ENCODE measurements around the gene CNGA3. TPM values are rescaled to one million over a fixed set of nuclear protein-coding genes. Genes with fewer than 3 reads are reported as not detected.

The CNGA3 gene
- total RNA-seq, 2 experiments from 2014 or later = not detected

GRCh38 chr2:98369710-98370239 lies 23.5 kb downstream of the CNGA3 start:
- Histone ChIP-seq H3K9me2 (ENCODE audit: insufficient read depth, low read length) (no peaks in the 10 kb centered on the region), H3K4me2 (ENCODE audit: low read length) (no peak overlapping the region), H3K4me1 (ENCODE audit: insufficient read depth, low read length, poor library complexity, severe bottlenecking) (no peaks in the 10 kb centered on the region), H3K79me2 (ENCODE audit: insufficient read depth, low read depth, low read length) (no peaks in the 10 kb centered on the region), H2AFZ (ENCODE audit: low read length) (no peak overlapping the region), H3K27ac (ENCODE audit: low read depth, low read length, poor library complexity, severe bottlenecking) (no peak overlapping the region), H3K36me3 (ENCODE audit: insufficient read depth, low read length) (no peaks in the 10 kb centered on the region), H3K4me3 (ENCODE audit: low read depth, low read length, poor library complexity, severe bottlenecking) (no peak overlapping the region), H3K9me3 (ENCODE audit: low read length) (no peaks in the 10 kb centered on the region), H4K20me1 (ENCODE audit: insufficient read depth, low read length) (no peaks in the 10 kb centered on the region)
- DNase-seq (ENCODE audit: low spot score) = no peak
- intact Hi-C loops (cut with micrococcal nuclease; ENCODE audit: unreplicated experiment) = no loop called here
- ChIA-PET CTCF (ENCODE audit: unreplicated experiment) (no interaction called here), POLR2A (interaction anchor here (0.8 kb wide), 1 partner anchor 8 kb away, joined by 3 read pairs; no protein-coding TSS in a partner anchor)
- no TSS peak for BruUV-seq (replicated peaks)
- no peak for TF ChIP-seq EZH2phosphoT487 (IDR thresholded peaks at IDR 0.05; ENCODE audit: borderline replicate concordance, low read depth, low read length)
- TF ChIP-seq CTCF (conservative IDR thresholded peaks at IDR 0.05; ENCODE audit: low read length) = no peak

GRCh38 chr2:98372121-98372520 lies 25.9 kb downstream of the CNGA3 start:
- DNase-seq (ENCODE audit: low spot score) = no peak
- H3K4me1 ChIP-seq (ENCODE audit: insufficient read depth, low read length, poor library complexity, severe bottlenecking) = no peaks in the 10 kb centered on the region
- ChIA-PET CTCF (ENCODE audit: unreplicated experiment) (no interaction called here), POLR2A (interaction anchor here (0.6 kb wide), 1 partner anchor 14 kb away, joined by 3 read pairs; no protein-coding TSS in a partner anchor)
- no peak overlapping the region for H3K27ac ChIP-seq (ENCODE audit: low read depth, low read length, poor library complexity, severe bottlenecking)
- TF ChIP-seq EZH2phosphoT487 (IDR thresholded peaks at IDR 0.05; ENCODE audit: borderline replicate concordance, low read depth, low read length) (no peak), CTCF (conservative IDR thresholded peaks at IDR 0.05; ENCODE audit: low read length) (no peak)
- no peaks in the 10 kb centered on the region for H4K20me1 ChIP-seq (ENCODE audit: insufficient read depth, low read length)
- no peak overlapping the region for H3K4me3 ChIP-seq (ENCODE audit: low read depth, low read length, poor library complexity, severe bottlenecking)
- intact Hi-C loops (cut with micrococcal nuclease; ENCODE audit: unreplicated experiment) = no loop called here
- no peaks in the 10 kb centered on the region for H3K36me3 ChIP-seq (ENCODE audit: insufficient read depth, low read length)
- H2AFZ ChIP-seq (ENCODE audit: low read length) = no peak overlapping the region
- H3K9me3 ChIP-seq (ENCODE audit: low read length) = no peaks in the 10 kb centered on the region
- no peaks in the 10 kb centered on the region for H3K9me2 ChIP-seq (ENCODE audit: insufficient read depth, low read length)
- H3K4me2 ChIP-seq (ENCODE audit: low read length) = no peak overlapping the region
- no peaks in the 10 kb centered on the region for H3K79me2 ChIP-seq (ENCODE audit: insufficient read depth, low read depth, low read length)
- no TSS peak for BruUV-seq (replicated peaks)

GRCh38 chr2:98372579-98372978 lies 26.3 kb downstream of the CNGA3 start:
- ChIA-PET POLR2A (no interaction called here), CTCF (ENCODE audit: unreplicated experiment) (no interaction called here)
- TF ChIP-seq CTCF (conservative IDR thresholded peaks at IDR 0.05; ENCODE audit: low read length) (no peak), EZH2phosphoT487 (IDR thresholded peaks at IDR 0.05; ENCODE audit: borderline replicate concordance, low read depth, low read length) (no peak)
- Histone ChIP-seq H3K4me2 (ENCODE audit: low read length) (no peak overlapping the region), H3K9me2 (ENCODE audit: insufficient read depth, low read length) (no peaks in the 10 kb centered on the region), H3K79me2 (ENCODE audit: insufficient read depth, low read depth, low read length) (no peaks in the 10 kb centered on the region), H3K9me3 (ENCODE audit: low read length) (no peaks in the 10 kb centered on the region), H3K27ac (ENCODE audit: low read depth, low read length, poor library complexity, severe bottlenecking) (no peak overlapping the region), H3K4me1 (ENCODE audit: insufficient read depth, low read length, poor library complexity, severe bottlenecking) (no peaks in the 10 kb centered on the region), H3K36me3 (ENCODE audit: insufficient read depth, low read length) (no peaks in the 10 kb centered on the region), H3K4me3 (ENCODE audit: low read depth, low read length, poor library complexity, severe bottlenecking) (no peak overlapping the region), H2AFZ (ENCODE audit: low read length) (no peak overlapping the region), H4K20me1 (ENCODE audit: insufficient read depth, low read length) (no peaks in the 10 kb centered on the region)
- BruUV-seq (replicated peaks) = no TSS peak
- no peak for DNase-seq (ENCODE audit: low spot score)
- intact Hi-C loops (cut with micrococcal nuclease; ENCODE audit: unreplicated experiment) = no loop called here

Measured in OCI-LY7 (cell line).